ENCODE data around the gene CYB5D1.
"Not testable (repeated sequence)": the region's sequence is repeated elsewhere in the genome, so short reads cannot be mapped to it uniquely, and the experiment has no call there.

The CYB5D1 gene

GRCh38 chr17:7854078-7854777 lies 3.6 kb upstream of the CYB5D1 start:
- Histone ChIP-seq H3K9ac (ENCODE audit: low read depth, low read length) (peak overlapping the region; percentile 25; the same call in 1 of the 2 replicates), H3K4me1 (ENCODE audit: insufficient read depth, low read length) (peaks cover 5% of the 10 kb centered on the region; the same call in 1 of the 2 replicates), H3K36me3 (ENCODE audit: insufficient read depth, low read length) (no peaks in the 10 kb centered on the region), H3K9me3 (ENCODE audit: control insufficient read depth, insufficient read depth, low read length) (no peaks in the 10 kb centered on the region)

- H3K4me1 ChIP-seq (ENCODE audit: insufficient read depth, low read length), result peaks cover 5% of the 10 kb centered on the region; the same call in 1 of the 2 replicates
- no peaks in the 10 kb centered on the region for H3K36me3 ChIP-seq (ENCODE audit: insufficient read depth, low read length)
- no peaks in the 10 kb centered on the region for H3K9me3 ChIP-seq (ENCODE audit: control insufficient read depth, insufficient read depth, low read length)
- H3K9ac ChIP-seq (ENCODE audit: low read depth, low read length), result peak within 1 kb of the TSS; percentile 35; the same call in 1 of the 2 replicates
Measured at GRCh38 chr17:7854851-7855659, 2.7 kb upstream of the CYB5D1 start, which contains the start of gene TMEM88. TSS of gene TMEM88 (plus strand) at chr17:7855066. CDS start at chr17:7855075, 9 bp downstream.

GRCh38 chr17:7855660-7856010 lies 2.2 kb upstream of the CYB5D1 start:
- Histone ChIP-seq H3K4me1 (ENCODE audit: insufficient read depth, low read length) (peaks cover 5% of the 10 kb centered on the region; the same call in 1 of the 2 replicates), H3K9me3 (ENCODE audit: control insufficient read depth, insufficient read depth, low read length) (no peaks in the 10 kb centered on the region), H3K9ac (ENCODE audit: low read depth, low read length) (peak overlapping the region; percentile 35; the same call in 1 of the 2 replicates), H3K36me3 (ENCODE audit: insufficient read depth, low read length) (no peaks in the 10 kb centered on the region)

- Histone ChIP-seq H3K36me3 (ENCODE audit: insufficient read depth, low read length) (no peaks in the 10 kb centered on the region), H3K9me3 (ENCODE audit: control insufficient read depth, insufficient read depth, low read length) (no peaks in the 10 kb centered on the region), H3K4me1 (ENCODE audit: insufficient read depth, low read length) (peaks cover 5% of the 10 kb centered on the region; the same call in 1 of the 2 replicates), H3K9ac (ENCODE audit: low read depth, low read length) (peak overlapping the region; percentile 92)
Measured at GRCh38 chr17:7856011-7856810, 1.6 kb upstream of the CYB5D1 start.

- H3K9me3 ChIP-seq (ENCODE audit: control insufficient read depth, insufficient read depth, low read length), result no peaks in the 10 kb centered on the region
- no peaks in the 10 kb centered on the region for H3K36me3 ChIP-seq (ENCODE audit: insufficient read depth, low read length)
- H3K9ac ChIP-seq (ENCODE audit: low read depth, low read length), result peak within 1 kb of the TSS; percentile 92
- H3K4me1 ChIP-seq (ENCODE audit: insufficient read depth, low read length), result peaks cover 5% of the 10 kb centered on the region; the same call in 1 of the 2 replicates
Measured at GRCh38 chr17:7856811-7857712, 741 bp upstream of the CYB5D1 start, which contains the start of gene NAA38. TSS of gene NAA38 (minus strand) at chr17:7857559. CDS start at chr17:7857463, 96 bp downstream.

GRCh38 chr17:7858522-7858810 lies 663 bp downstream of the CYB5D1 start:
- Histone ChIP-seq H3K36me3 (ENCODE audit: insufficient read depth, low read length) (no peaks in the 10 kb centered on the region), H3K9ac (ENCODE audit: low read depth, low read length) (peak overlapping the region; percentile 92), H3K4me1 (ENCODE audit: insufficient read depth, low read length) (peaks cover 11% of the 10 kb centered on the region; the same call in 1 of the 2 replicates), H3K9me3 (ENCODE audit: control insufficient read depth, insufficient read depth, low read length) (no peaks in the 10 kb centered on the region)

GRCh38 chr17:7859028-7859427 lies 1.2 kb downstream of the CYB5D1 start:
- H3K4me1 ChIP-seq (ENCODE audit: insufficient read depth, low read length), result peaks cover 11% of the 10 kb centered on the region; the same call in 1 of the 2 replicates
- H3K9ac ChIP-seq (ENCODE audit: low read depth, low read length), result peak overlapping the region; percentile 92
- peaks cover 3% of the 10 kb centered on the region; the same call in 1 of the 2 replicates for H3K36me3 ChIP-seq (ENCODE audit: insufficient read depth, low read length)
- H3K9me3 ChIP-seq (ENCODE audit: control insufficient read depth, insufficient read depth, low read length), result no peaks in the 10 kb centered on the region

GRCh38 chr17:7862692-7863437 lies 5.1 kb downstream of the CYB5D1 start:
- Histone ChIP-seq H3K4me1 (ENCODE audit: insufficient read depth, low read length) (peaks cover 6% of the 10 kb centered on the region; the same call in 1 of the 2 replicates), H3K9me3 (ENCODE audit: control insufficient read depth, insufficient read depth, low read length) (no peaks in the 10 kb centered on the region), H3K9ac (ENCODE audit: low read depth, low read length) (no peak overlapping the region), H3K36me3 (ENCODE audit: insufficient read depth, low read length) (peaks cover 3% of the 10 kb centered on the region; the same call in 1 of the 2 replicates)

GRCh38 chr17:7864384-7864783 lies 6.6 kb downstream of the CYB5D1 start:
- H3K4me1 ChIP-seq (ENCODE audit: insufficient read depth, low read length); H3K9me3 ChIP-seq (ENCODE audit: control insufficient read depth, insufficient read depth, low read length); H3K9ac ChIP-seq (ENCODE audit: low read depth, low read length); H3K36me3 ChIP-seq (ENCODE audit: insufficient read depth, low read length): not testable (repeated sequence)

- peaks cover 6% of the 10 kb centered on the region; the same call in 1 of the 2 replicates for H3K4me1 ChIP-seq (ENCODE audit: insufficient read depth, low read length)
- H3K9me3 ChIP-seq (ENCODE audit: control insufficient read depth, insufficient read depth, low read length), result no peaks in the 10 kb centered on the region
- no peak overlapping the region for H3K9ac ChIP-seq (ENCODE audit: low read depth, low read length)
- H3K36me3 ChIP-seq (ENCODE audit: insufficient read depth, low read length), result peaks cover 3% of the 10 kb centered on the region; the same call in 1 of the 2 replicates
Measured at GRCh38 chr17:7864995-7865650, 7.3 kb downstream of the CYB5D1 start.

GRCh38 chr17:7867881-7868329 lies 10.1 kb downstream of the CYB5D1 start:
- Histone ChIP-seq H3K9ac (ENCODE audit: low read depth, low read length) (no peak overlapping the region), H3K4me1 (ENCODE audit: insufficient read depth, low read length) (peaks cover 6% of the 10 kb centered on the region; the same call in 1 of the 2 replicates), H3K9me3 (ENCODE audit: control insufficient read depth, insufficient read depth, low read length) (no peaks in the 10 kb centered on the region), H3K36me3 (ENCODE audit: insufficient read depth, low read length) (peaks cover 3% of the 10 kb centered on the region; the same call in 1 of the 2 replicates)

GRCh38 chr17:7873051-7873450 lies 15.2 kb downstream of the CYB5D1 start:
- Histone ChIP-seq H3K9ac (ENCODE audit: low read depth, low read length) (no peak overlapping the region), H3K9me3 (ENCODE audit: control insufficient read depth, insufficient read depth, low read length) (no peaks in the 10 kb centered on the region), H3K36me3 (ENCODE audit: insufficient read depth, low read length) (no peaks in the 10 kb centered on the region), H3K4me1 (ENCODE audit: insufficient read depth, low read length) (0 out of 2 replicates have a peak, but pooled peaks cover 3% of the 10 kb centered on the region)

All from ES-I3 (cell line).